Esophagus squamous epithelium (tissue), 5 donors: Measurements from ENCODE around the gene RBM23. TPM values are rescaled to one million over a fixed set of nuclear protein-coding genes. Genes with fewer than 3 reads are reported as not detected.

Source experiments
- DNase-seq: peaks from one replicate; lab custom pipeline; 2025; lab: John Stamatoyannopoulos, UW
- H3K27ac ChIP-seq, 4 donors: fragments of 200-600 bp; sonication (generic); one replicate each; pipeline ENCODE4 v1.5.1; 2016 to 2019; ENCODE audit warnings: mild to moderate bottlenecking in 1 of 4
- H3K27me3 ChIP-seq, 4 donors: fragments of 200-600 bp; sonication (generic); 1 replicate in 3 of 4; 2 replicates in 1 of 4; pipeline versions ENCODE4 v1.5.1 to v1.6.0; 2017 to 2021; ENCODE audit warnings: antibody characterized with exemption in 1 of 4
- H3K36me3 ChIP-seq, 3 donors: fragments of 200-600 bp; sonication (generic); one replicate each; pipeline ENCODE4 v1.5.1; 2016 to 2019
- H3K4me1 ChIP-seq, 3 donors: fragments of 200-600 bp; sonication (generic); one replicate each; pipeline ENCODE4 v1.5.1; 2017 to 2019
- H3K4me3 ChIP-seq, 4 donors: fragments of 200-600 bp; sonication (generic); 1 replicate in 3 of 4; 2 replicates in 1 of 4; pipeline ENCODE4 v1.5.1; 2016 to 2019; ENCODE audit warnings: mild to moderate bottlenecking in 2 of 4, moderate library complexity in 1 of 4
- H3K9me3 ChIP-seq, 3 donors: fragments of 200-600 bp; sonication (generic); one replicate each; pipeline ENCODE4 v1.5.1; 2016 to 2019
- CTCF ChIP-seq, 6 experiments: fragments of 450-650 bp in 4 of 6; fragments of 200-600 bp in 2 of 6; sonication (generic) in 2 of 6; IDR thresholded peaks; one replicate each; pipeline ENCODE4 v1.5.1; 2016 to 2019; ENCODE audit warnings: antibody characterized with exemption in 6 of 6, mild to moderate bottlenecking in 4 of 6, moderate library complexity in 4 of 6
- POLR2A ChIP-seq, 4 donors: fragments of 450-650 bp; IDR thresholded peaks; one replicate each; pipeline ENCODE4 v1.6.1; 2017; ENCODE audit warnings: antibody characterized with exemption in 4 of 4, mild to moderate bottlenecking in 4 of 4, moderate library complexity in 3 of 4
- WGBS, 2 donors: methylation state at CpG; one replicate each; pipeline ENCODE4 v1.1.5; 2018; 5-methylcytosine and 5-hydroxymethylcytosine counted together
- intact Hi-C: fragments of 100-400 bp; cut with DNase I; formaldehyde crosslinking; loops from one replicate; pipeline ENCODE4 v1.15.0; 2022
- total RNA-seq, 4 donors: library from RNA; depleted of rRNA; stranded (reverse); fragments of >200 nt; gene quantifications; one replicate each; pipeline ENCODE4 v1.1.0, GENCODE V29; 2016
- donor health status: DM: yes; HTN: yes; CAD: no.

Gene RBM23
- total RNA-seq, 4 donors from 2014 or later = 40.0 to 101 (median 58.9) TPM

- Histone ChIP-seq H3K4me3 (no peak overlapping the region), H3K27ac (no peak overlapping the region), H3K9me3 (no peaks in the 10 kb centered on the region), H3K27me3 (no peaks in the 10 kb centered on the region), H3K4me1 (peaks cover 0 to 21% (median 0%) of the 10 kb centered on the region in 3 donors), H3K36me3 (peaks cover 7 to 23% (median 9%) of the 10 kb centered on the region in 3 donors)
- intact Hi-C loops = no loop called here
- TF ChIP-seq POLR2A (IDR thresholded peaks at IDR 0.05) (no peak), CTCF (IDR thresholded peaks at IDR 0.05) (no peak)
- 43 to 47% methylated on average over 5 of the region's 5 CpGs for WGBS, 2 donors
- no peak for DNase-seq
Observed at GRCh38 chr14:22896356-22896755, 22.6 kb downstream of the RBM23 start.

GRCh38 chr14:22895402-22895801 lies 23.5 kb downstream of the RBM23 start:
- Histone ChIP-seq H3K36me3 (peaks cover 0 to 14% (median 0%) of the 10 kb centered on the region in 3 donors), H3K9me3 (no peaks in the 10 kb centered on the region), H3K4me1 (peaks cover 0 to 22% (median 0%) of the 10 kb centered on the region in 3 donors), H3K4me3 (no peak overlapping the region), H3K27ac (no peak overlapping the region), H3K27me3 (no peaks in the 10 kb centered on the region)
- WGBS, 2 donors = 92 to 93% methylated on average over 1 of the region's 1 CpG
- TF ChIP-seq CTCF (IDR thresholded peaks at IDR 0.05) (no peak), POLR2A (IDR thresholded peaks at IDR 0.05) (no peak)
- DNase-seq = no peak
- intact Hi-C loops = no loop called here

- H3K4me3 ChIP-seq = no peak overlapping the region
- TF ChIP-seq CTCF (IDR thresholded peaks at IDR 0.05) = no peak
- TF ChIP-seq POLR2A (IDR thresholded peaks at IDR 0.05) = no peak
- H3K27ac ChIP-seq = no peak overlapping the region
- no peaks in the 10 kb centered on the region for H3K36me3 ChIP-seq
- peaks cover 0 to 26% (median 7%) of the 10 kb centered on the region in 3 donors for H3K4me1 ChIP-seq
- intact Hi-C loops = no loop called here
- H3K27me3 ChIP-seq = no peaks in the 10 kb centered on the region
- 84 to 89% methylated on average over 3 to 4 of the region's 4 CpGs for WGBS, 2 donors
- H3K9me3 ChIP-seq = no peaks in the 10 kb centered on the region
- DNase-seq = no peak
Observed at GRCh38 chr14:22893706-22894105, 25.2 kb downstream of the RBM23 start.

- H3K4me3 ChIP-seq = no peak overlapping the region
- H3K27me3 ChIP-seq = no peaks in the 10 kb centered on the region
- intact Hi-C loops = no loop called here
- WGBS, 2 donors = 80 to 88% methylated on average over 3 to 4 of the region's 7 CpGs
- no peak for DNase-seq
- no peaks in the 10 kb centered on the region for H3K9me3 ChIP-seq
- H3K36me3 ChIP-seq = no peaks in the 10 kb centered on the region
- H3K27ac ChIP-seq = no peak overlapping the region
- TF ChIP-seq POLR2A (IDR thresholded peaks at IDR 0.05) = no peak
- no peak for TF ChIP-seq CTCF (IDR thresholded peaks at IDR 0.05)
- H3K4me1 ChIP-seq = peaks cover 10 to 32% (median 16%) of the 10 kb centered on the region in 3 donors
Observed at GRCh38 chr14:22892488-22892887, 26.5 kb downstream of the RBM23 start.

GRCh38 chr14:22890416-22890815 lies 28.5 kb downstream of the RBM23 start:
- no peak for DNase-seq
- TF ChIP-seq CTCF (IDR thresholded peaks at IDR 0.05) (no peak), POLR2A (IDR thresholded peaks at IDR 0.05) (no peak)

More at GRCh38 chr14:22890416-22890815, 28.5 kb downstream of the RBM23 start:
- Histone ChIP-seq H3K27ac (no peak overlapping the region), H3K4me3 (no peak overlapping the region), H3K36me3 (no peaks in the 10 kb centered on the region), H3K27me3 (no peaks in the 10 kb centered on the region), H3K4me1 (peaks cover 15 to 50% (median 21%) of the 10 kb centered on the region in 3 donors), H3K9me3 (no peaks in the 10 kb centered on the region)
- intact Hi-C loops = no loop called here
- WGBS, 2 donors = 75 to 78% methylated on average over 1 of the region's 1 CpG
